ENCODE measurements around the gene WDR70. TPM values are rescaled to one million over a fixed set of nuclear protein-coding genes. Genes with fewer than 3 reads are reported as not detected.
"Not testable (repeated sequence)": the region's sequence is repeated elsewhere in the genome, so short reads cannot be mapped to it uniquely, and the experiment has no call there.

Gene WDR70
- total RNA-seq, 1 donor from 2014 or later: 19.0 TPM

- no peak for DNase-seq (ENCODE audit: low read depth)
- no peak overlapping the region for H3K4me3 ChIP-seq (ENCODE audit: low read depth, low read length)
- TF ChIP-seq CTCF (conservative IDR thresholded peaks at IDR 0.05; ENCODE audit: low read depth, low read length): no peak
These were observed 92.6 kb downstream of the WDR70 start for GRCh38 chr5:37471666-37472197.

GRCh38 chr5:37477426-37477825 lies 98.3 kb downstream of the WDR70 start:
- H3K4me3 ChIP-seq (ENCODE audit: low read depth, low read length): no peak overlapping the region
- no peak for TF ChIP-seq CTCF (conservative IDR thresholded peaks at IDR 0.05; ENCODE audit: low read depth, low read length)
- no peak for DNase-seq (ENCODE audit: low read depth)

- no peak for TF ChIP-seq CTCF (conservative IDR thresholded peaks at IDR 0.05; ENCODE audit: low read depth, low read length)
- no peak for DNase-seq (ENCODE audit: low read depth)
- no peak overlapping the region for H3K4me3 ChIP-seq (ENCODE audit: low read depth, low read length)
These were observed 99.2 kb downstream of the WDR70 start for GRCh38 chr5:37478121-37478894.

- not testable (repeated sequence) for H3K4me3 ChIP-seq (ENCODE audit: low read depth, low read length); DNase-seq (ENCODE audit: low read depth)
These were observed 102.3 kb downstream of the WDR70 start for GRCh38 chr5:37481395-37481794.

GRCh38 chr5:37490120-37490810 lies 111.1 kb downstream of the WDR70 start:
- H3K4me3 ChIP-seq (ENCODE audit: low read depth, low read length): no peak overlapping the region
- no peak for TF ChIP-seq CTCF (conservative IDR thresholded peaks at IDR 0.05; ENCODE audit: low read depth, low read length)
- DNase-seq (ENCODE audit: low read depth): no peak

GRCh38 chr5:37490931-37491330 lies 111.8 kb downstream of the WDR70 start:
- no peak for DNase-seq (ENCODE audit: low read depth)
- H3K4me3 ChIP-seq (ENCODE audit: low read depth, low read length): no peak overlapping the region
- TF ChIP-seq CTCF (conservative IDR thresholded peaks at IDR 0.05; ENCODE audit: low read depth, low read length): no peak

GRCh38 chr5:37492778-37493555 lies 113.8 kb downstream of the WDR70 start:
- no peak for TF ChIP-seq CTCF (conservative IDR thresholded peaks at IDR 0.05; ENCODE audit: low read depth, low read length)
- no peak overlapping the region for H3K4me3 ChIP-seq (ENCODE audit: low read depth, low read length)
- no peak for DNase-seq (ENCODE audit: low read depth)
